GM18870 (cell line): ENCODE data around the gene SYT7.

ENCODE experiments used
- ATAC-seq: cut with Tn5 transposase; IDR thresholded peaks from one replicate; pipeline ENCODE4 v1.9.1; 2021; ENCODE audit warnings: moderate library complexity; ENCODE audit not compliant: unreplicated experiment

Gene SYT7

GRCh38 chr11:61609000-61609979 lies 28.4 kb upstream of the SYT7 start:
- ATAC-seq: no peak

GRCh38 chr11:61607920-61608599 lies 27.2 kb upstream of the SYT7 start:
- no peak for ATAC-seq

DNA sequence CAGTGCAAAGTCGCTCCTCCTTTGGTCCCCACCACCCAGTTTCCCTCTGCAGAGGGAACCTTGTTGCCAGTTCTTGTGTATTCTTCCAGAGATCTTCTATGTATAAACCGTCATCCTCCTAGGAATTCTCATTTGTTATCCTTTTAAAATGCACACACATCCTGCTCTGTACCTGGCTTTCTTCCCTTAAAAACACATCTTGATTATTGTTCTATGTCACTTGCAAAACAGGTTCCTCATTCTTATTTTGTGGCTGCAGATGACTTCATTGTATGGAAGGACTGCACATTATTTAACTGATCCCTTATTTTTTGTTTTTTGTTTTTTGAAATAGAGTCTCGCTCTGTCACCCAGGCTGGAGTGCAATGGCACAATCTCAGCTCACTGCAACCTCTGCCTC lies 26.6 kb upstream of the SYT7 start:
- ATAC-seq: no peak

- ATAC-seq: no peak
Observed at GRCh38 chr11:61603667-61604066, 22.8 kb upstream of the SYT7 start.

GRCh38 chr11:61602775-61603569 lies 22.1 kb upstream of the SYT7 start:
- no peak for ATAC-seq

DNA sequence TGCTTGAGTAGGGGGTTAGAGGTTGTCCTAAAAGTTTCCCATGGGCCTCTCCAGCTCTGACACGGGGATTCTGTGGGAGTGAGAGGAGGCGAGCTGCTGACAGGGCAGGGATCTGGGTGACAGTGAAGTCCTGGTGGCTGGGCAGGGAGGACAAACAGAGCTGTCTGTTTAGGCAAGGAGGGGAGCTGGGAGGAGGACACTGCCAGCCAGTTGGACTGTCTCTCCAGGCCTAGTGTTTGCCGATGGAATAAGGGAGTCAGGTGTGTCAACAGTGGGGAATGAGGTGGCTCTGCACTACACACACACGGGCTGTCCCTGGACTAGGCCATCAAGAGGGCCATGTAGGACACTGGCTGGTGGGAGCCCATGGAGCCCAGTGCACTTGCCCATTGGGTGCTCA lies 20.6 kb upstream of the SYT7 start:
- ATAC-seq: no peak

GRCh38 chr11:61599968-61600710 lies 19.3 kb upstream of the SYT7 start:
- ATAC-seq: no peak

- no peak for ATAC-seq
Observed at GRCh38 chr11:61598886-61599868, 18.3 kb upstream of the SYT7 start.

- ATAC-seq: no peak
Observed at GRCh38 chr11:61598374-61598773, 17.5 kb upstream of the SYT7 start.

DNA sequence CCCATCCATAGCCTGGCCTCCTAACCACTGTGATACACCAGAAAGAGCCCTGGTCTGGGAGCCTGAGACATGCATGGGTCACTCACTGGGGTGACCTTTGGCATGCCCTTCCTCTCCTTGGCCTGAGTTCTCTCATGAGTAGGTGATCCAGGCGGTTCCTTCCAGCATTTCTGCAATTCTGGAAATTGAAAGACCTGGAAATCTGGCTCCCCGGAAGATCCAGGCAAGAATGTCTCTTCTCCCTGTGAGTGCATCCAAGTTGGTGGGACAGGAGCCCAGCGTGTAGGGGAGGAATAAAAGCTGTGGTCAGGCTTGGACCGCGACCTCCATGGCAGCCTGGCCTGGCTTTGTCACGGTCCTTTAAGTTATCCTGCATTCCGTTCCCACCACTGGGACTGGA lies 16.1 kb upstream of the SYT7 start:
- ATAC-seq: no peak

DNA sequence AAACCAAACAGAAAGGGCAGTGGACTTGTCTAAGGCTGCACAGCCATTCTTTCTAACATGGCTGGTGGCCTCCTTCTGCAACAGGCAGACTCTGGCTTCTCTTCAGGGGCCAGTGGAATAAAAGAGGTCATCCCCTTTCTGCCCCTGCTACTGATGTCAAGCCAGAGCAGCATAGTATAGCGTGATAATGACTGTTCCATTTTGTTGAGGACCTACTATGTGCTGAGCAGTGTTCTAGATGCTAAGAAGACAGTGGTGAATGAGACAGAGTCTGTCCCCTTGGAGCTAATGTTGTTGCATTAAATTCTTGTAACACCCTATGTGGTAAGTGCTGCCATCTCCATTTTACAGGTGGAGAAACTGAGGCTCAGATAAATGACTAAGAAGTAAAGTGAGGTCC lies 15.7 kb upstream of the SYT7 start:
- no peak for ATAC-seq

DNA sequence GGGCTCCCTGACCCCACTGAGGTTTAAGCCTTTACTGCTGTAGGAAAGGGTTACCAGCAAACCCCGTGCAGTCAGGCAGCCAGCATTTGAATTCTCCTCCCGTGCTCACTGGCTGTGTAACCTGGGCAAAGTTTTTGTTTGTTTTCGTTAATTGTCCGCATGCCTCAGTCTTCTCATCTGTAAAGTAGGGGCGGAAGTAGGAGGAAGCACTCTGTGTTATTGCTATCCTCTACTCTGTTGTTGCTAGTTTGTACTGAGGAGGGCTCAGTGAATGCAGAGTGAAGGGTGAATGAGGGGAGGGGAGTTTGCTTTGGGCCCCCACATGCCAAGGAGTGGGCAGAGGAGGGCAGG lies 14.0 kb upstream of the SYT7 start:
- no peak for ATAC-seq

DNA sequence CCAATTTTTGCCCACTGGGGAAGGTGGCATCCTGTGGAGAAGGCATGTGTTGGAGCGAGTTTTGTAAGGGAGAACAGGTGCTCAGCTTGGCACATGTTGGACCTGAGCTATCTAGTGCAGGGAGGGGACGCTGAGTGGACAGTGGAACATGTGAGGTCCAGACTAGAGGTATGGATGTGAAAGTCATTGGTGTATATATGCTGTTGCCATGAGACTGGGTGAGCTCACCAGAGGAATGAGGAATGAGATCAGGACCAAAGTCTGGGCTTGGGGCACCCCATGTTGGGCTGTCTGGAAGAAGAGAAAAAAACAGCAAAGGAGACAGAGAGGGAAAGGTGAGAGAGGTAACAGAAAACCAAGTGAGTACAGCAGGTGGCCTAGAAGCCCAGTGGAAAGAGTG lies 12.3 kb upstream of the SYT7 start:
- ATAC-seq: no peak

- ATAC-seq: no peak
Observed at GRCh38 chr11:61592176-61592575, 11.3 kb upstream of the SYT7 start.

DNA sequence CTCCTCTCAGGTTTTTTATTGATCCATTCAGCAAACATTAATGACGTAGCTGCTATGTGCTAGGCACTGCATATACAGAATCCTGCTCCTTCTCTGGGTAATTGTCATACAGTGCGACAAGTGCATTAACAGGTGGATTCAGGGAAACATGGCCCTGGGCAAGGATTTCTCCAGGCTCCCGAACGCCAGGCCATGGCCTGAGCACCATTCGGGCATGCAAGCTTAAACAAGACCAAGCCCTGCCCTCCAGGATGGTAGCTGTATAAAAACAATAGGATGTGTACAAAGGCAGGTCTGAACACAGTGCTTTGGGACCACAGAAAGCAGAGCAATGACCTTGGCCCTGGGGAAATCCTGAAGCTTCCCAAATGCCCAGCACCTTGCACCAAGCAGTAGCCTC lies 9.1 kb upstream of the SYT7 start:
- ATAC-seq: no peak

GRCh38 chr11:61588728-61589191 lies 7.9 kb upstream of the SYT7 start:
- ATAC-seq: no peak

DNA sequence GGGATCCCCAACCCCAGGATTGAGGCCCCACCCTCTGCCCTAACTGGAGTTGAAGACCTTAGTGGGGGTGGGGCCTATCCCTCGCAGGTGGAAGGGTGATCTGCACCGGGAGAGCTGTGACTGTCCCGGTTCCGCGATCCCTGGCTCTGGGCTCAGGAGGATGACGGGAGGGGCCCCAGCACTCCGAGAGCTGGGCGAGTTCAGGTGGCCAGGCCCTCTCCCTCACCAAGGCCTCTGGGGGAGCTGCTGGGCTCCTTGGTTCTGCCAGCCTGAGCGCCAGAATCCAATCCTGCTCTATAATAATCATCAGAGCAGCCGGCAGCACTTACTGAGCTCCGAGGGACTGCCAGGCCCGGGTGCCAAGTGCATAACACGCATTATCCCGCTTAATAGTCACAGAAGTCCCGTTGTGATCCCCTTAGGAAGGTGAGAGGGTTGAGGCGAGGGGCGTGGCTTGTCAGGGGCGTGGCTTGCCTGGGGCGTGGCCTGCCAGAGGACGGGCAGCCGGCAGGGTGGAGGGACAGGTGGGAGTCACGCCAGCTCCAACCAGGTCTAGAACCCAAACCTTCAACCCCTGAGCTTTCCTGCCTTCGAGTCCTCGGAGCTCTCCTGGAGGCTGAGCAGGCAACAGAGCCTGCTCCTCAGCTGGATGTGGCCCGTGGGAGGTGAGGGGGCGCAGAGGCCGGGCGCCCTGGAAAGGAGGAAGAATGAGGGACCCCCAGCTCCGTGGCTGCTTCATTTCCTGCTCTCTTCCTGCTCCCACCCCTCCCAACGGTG lies 7.3 kb upstream of the SYT7 start:
- no peak for ATAC-seq

GRCh38 chr11:61587541-61587941 lies 6.7 kb upstream of the SYT7 start:
- no peak for ATAC-seq
